Stomach (tissue), 4 donors: ENCODE data around the gene FAF2.

ENCODE experiments used
- POLR2A ChIP-seq, 4 donors: fragments of 450-650 bp; IDR thresholded peaks; one replicate each; pipeline ENCODE4 v1.6.1; 2016; ENCODE audit warnings: antibody characterized with exemption in 4 of 4, control low read depth in 2 of 4, mild to moderate bottlenecking in 1 of 4, moderate library complexity in 1 of 4
- POLR2AphosphoS5 ChIP-seq, 3 donors: sonication (generic); formaldehyde crosslinking; IDR thresholded peaks; one replicate each; pipeline ENCODE4 v1.6.1; 2016; ENCODE audit warnings: antibody characterized with exemption in 3 of 3
- TF ChIP-seq, protein P1 (sequence below), 7 experiments: fragments of 450-650 bp in 4 of 7; fragments of 200-600 bp in 3 of 7; sonication (generic) in 3 of 7; IDR thresholded peaks; one replicate each; pipeline ENCODE4 v1.5.1; 2016 to 2019; ENCODE audit warnings: antibody characterized with exemption in 7 of 7, control low read depth in 2 of 7, mild to moderate bottlenecking in 1 of 7

DNA sequence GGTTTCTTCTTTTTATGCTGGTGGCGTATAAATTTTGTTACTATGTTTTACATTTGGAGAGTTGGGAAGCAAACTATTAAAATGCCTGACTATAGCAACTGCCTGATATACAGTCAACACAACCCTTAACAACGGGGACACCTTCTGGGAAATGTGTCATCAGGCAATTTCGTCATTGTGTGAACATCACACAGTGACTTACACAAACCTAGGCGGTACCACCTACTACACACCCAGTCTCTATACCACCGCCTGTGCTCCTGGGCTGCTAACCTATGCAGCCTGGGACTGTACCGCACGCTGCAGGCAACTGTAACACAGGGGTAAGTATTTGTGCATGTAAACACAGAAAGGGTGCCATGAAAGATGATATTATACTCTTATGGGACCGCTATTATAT lies 99.6 kb downstream of the FAF2 start:
- TF ChIP-seq, protein P1, sequence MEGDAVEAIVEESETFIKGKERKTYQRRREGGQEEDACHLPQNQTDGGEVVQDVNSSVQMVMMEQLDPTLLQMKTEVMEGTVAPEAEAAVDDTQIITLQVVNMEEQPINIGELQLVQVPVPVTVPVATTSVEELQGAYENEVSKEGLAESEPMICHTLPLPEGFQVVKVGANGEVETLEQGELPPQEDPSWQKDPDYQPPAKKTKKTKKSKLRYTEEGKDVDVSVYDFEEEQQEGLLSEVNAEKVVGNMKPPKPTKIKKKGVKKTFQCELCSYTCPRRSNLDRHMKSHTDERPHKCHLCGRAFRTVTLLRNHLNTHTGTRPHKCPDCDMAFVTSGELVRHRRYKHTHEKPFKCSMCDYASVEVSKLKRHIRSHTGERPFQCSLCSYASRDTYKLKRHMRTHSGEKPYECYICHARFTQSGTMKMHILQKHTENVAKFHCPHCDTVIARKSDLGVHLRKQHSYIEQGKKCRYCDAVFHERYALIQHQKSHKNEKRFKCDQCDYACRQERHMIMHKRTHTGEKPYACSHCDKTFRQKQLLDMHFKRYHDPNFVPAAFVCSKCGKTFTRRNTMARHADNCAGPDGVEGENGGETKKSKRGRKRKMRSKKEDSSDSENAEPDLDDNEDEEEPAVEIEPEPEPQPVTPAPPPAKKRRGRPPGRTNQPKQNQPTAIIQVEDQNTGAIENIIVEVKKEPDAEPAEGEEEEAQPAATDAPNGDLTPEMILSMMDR (IDR thresholded peaks at IDR 0.05) = no peak
- peak in 2 of 3 donors; percentile 36 to 56 for TF ChIP-seq POLR2AphosphoS5 (IDR thresholded peaks at IDR 0.05)
- TF ChIP-seq POLR2A (IDR thresholded peaks at IDR 0.05) = no peak
